Omental fat pad (tissue), 4 donors: ENCODE results near the gene RNF141. TPM values are rescaled to one million over a fixed set of nuclear protein-coding genes. Genes with fewer than 3 reads are reported as not detected.

Experiments
- ATAC-seq: fragments of 150-250 bp; one replicate; pipeline ENCODE4 v1.9.1; 2016; ENCODE audit warnings: mild to moderate bottlenecking, moderate library complexity; ENCODE audit not compliant: low FRiP score
- DNase-seq: peaks from one replicate; pipeline ENCODE4 v3.0.0-alpha.2; 2019; ENCODE audit warnings: low spot score
- CTCF ChIP-seq, 3 donors: fragments of 450-650 bp; IDR thresholded peaks; one replicate each; pipeline ENCODE4 v1.5.1; 2016 to 2017; ENCODE audit warnings: antibody characterized with exemption in 3 of 3, mild to moderate bottlenecking in 3 of 3, moderate library complexity in 2 of 3
- total RNA-seq, 4 donors: library from RNA; depleted of rRNA; stranded (reverse); fragments of >200 nt; gene quantifications; one replicate each; pipeline ENCODE4 v1.1.0, GENCODE V29; 2016

RNF141 gene
- total RNA-seq, 4 donors from 2014 or later, result 20.0 to 35.8 (median 26.5) TPM

- no peak for TF ChIP-seq CTCF (IDR thresholded peaks at IDR 0.05)
- ATAC-seq, result no peak
- DNase-seq, result no peak
Observed at GRCh38 chr11:10561947-10562346, 21.0 kb upstream of the RNF141 start.

DNA sequence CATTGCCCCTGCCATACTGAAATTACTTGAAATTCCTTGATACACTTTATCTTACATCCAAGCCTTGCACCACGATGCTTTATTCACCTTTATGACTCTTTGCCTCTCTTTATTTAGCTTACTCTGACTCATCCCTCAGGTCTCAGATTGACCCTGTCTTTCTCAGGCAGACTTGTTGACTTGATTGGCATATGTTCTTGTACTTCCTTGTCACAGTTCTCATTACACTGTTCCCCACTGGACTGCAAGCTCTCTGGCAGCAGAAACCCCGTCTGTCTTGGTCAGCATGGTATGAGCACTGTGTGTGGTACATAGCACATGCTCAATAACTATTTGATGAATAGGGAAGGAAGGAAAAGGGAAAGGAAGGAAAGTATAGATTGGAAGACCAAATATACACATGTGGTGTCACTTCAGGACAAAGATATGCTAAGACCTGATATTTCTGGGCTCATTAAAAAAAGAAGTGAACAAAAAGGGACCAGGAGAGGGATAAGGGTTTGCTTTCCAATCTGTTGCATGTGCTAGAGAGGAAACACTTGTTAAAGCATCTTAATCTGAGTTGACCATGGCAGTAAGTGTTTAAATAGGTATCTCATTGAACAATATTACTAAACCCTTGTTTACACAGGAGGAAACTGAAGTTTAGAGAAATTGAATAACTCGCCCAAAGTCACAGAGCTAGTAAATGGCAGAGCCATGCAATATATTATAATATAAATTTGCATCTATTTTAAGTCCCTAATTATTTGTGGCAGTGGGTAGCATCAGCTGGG lies 20.2 kb upstream of the RNF141 start:
- DNase-seq (no peak), ATAC-seq (no peak)
- no peak for TF ChIP-seq CTCF (IDR thresholded peaks at IDR 0.05)

GRCh38 chr11:10558288-10558687 lies 17.3 kb upstream of the RNF141 start:
- no peak for TF ChIP-seq CTCF (IDR thresholded peaks at IDR 0.05)
- ATAC-seq (no peak), DNase-seq (no peak)

DNA sequence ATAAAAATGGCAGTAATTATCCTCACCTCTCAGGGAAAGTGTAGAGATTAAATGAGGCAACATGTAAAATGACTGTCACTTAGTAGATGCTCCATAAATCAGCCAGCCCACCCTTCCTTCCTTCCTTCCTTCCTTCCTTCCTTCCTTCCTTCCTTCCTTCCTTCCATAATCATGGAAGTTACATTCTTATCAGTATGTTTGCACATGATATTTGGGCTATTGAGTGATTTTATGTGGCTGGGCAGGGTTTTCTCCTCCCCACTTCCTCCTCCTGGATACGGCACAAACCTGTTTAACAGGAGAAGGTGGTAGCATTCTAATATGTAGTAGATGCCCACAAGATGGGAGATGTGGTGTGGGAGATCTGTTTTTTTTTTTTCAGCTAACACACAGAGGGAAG lies 15.6 kb upstream of the RNF141 start:
- ATAC-seq, result no peak
- DNase-seq, result no peak
- TF ChIP-seq CTCF (IDR thresholded peaks at IDR 0.05), result no peak

DNA sequence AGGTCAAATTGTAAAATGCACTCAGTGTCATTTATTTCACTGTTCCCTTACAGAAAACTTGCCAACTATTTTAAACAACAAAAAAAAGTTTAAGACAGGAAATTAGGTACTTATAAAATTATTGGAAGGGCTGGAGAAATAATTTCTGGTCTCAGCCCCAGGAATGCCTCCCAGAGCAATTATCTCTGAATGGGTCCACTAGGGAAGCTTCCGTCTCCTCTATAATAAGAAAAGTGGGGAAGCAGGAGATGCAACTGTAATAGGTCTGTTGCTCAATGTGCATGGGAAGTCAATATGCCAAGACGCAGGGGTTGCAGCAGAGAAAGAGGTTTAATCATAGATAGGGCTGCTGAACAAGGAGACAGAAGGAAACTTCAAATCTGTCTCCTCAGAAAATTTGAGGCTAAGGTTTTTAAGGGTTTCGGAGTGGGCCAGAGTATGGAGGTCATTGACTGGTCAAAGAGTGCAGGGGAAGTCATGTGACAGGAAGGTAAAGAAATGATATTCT lies 10.9 kb upstream of the RNF141 start:
- ATAC-seq, result no peak
- DNase-seq, result no peak
- no peak for TF ChIP-seq CTCF (IDR thresholded peaks at IDR 0.05)

DNA sequence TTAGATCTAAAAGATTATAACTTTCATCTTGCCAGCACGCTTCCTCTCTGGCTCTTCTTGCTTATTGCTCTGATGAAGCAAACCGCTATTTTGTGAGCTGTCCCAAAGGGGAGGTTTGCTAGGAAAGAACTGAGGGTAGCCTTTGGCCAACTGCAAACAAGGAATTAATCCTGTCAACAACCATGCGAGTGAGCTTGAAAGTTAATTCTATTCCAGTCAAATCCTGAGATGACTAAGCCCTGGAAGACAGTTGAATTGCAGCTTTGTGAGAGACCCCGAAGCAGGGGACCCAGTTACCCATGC lies 10.3 kb upstream of the RNF141 start:
- ATAC-seq, result no peak
- TF ChIP-seq CTCF (IDR thresholded peaks at IDR 0.05), result no peak
- DNase-seq, result no peak
